ENCODE data around the gene ZNF768. TPM values are rescaled to one million over a fixed set of nuclear protein-coding genes. Genes with fewer than 3 reads are reported as not detected.
A peak's percentile ranks its signal among the peaks of the same experiment; 100 is the strongest.
"Not testable (repeated sequence)": the region's sequence is repeated elsewhere in the genome, so short reads cannot be mapped to it uniquely, and the experiment has no call there.

Gene ZNF768
- total RNA-seq, 1 donor from 2014 or later, result 25.8 TPM

- Histone ChIP-seq H3K9me3 (no peaks in the 10 kb centered on the region), H3K27ac (no peak overlapping the region), H3K4me3 (no peak overlapping the region), H3K36me3 (peaks cover 11% of the 10 kb centered on the region), H3K27me3 (no peaks in the 10 kb centered on the region), H3K4me1 (peaks cover 4% of the 10 kb centered on the region)
- intact Hi-C loops (cut with DNase I), result no loop called here
- ATAC-seq (peak; percentile 60), DNase-seq (no peak)
- no peak for TF ChIP-seq CTCF (IDR thresholded peaks at IDR 0.05)
Measured at GRCh38 chr16:30478766-30479478, 47.4 kb downstream of the ZNF768 start.

- not testable (repeated sequence) for H3K36me3 ChIP-seq, DNase-seq
Measured at GRCh38 chr16:30477773-30478172, 48.6 kb downstream of the ZNF768 start.

GRCh38 chr16:30476991-30477390, 49.4 kb downstream of the ZNF768 start:
- DNase-seq (no peak), ATAC-seq (no peak)
- Histone ChIP-seq H3K9me3 (no peaks in the 10 kb centered on the region), H3K27me3 (peaks cover 6% of the 10 kb centered on the region), H3K27ac (no peak overlapping the region), H3K4me1 (peaks cover 7% of the 10 kb centered on the region), H3K4me3 (no peak overlapping the region), H3K36me3 (no peaks in the 10 kb centered on the region)
- intact Hi-C loops (cut with DNase I), result no loop called here
- TF ChIP-seq CTCF (IDR thresholded peaks at IDR 0.05), result no peak

More at GRCh38 chr16:30477773-30478172, 48.6 kb downstream of the ZNF768 start:
- H3K27ac ChIP-seq; H3K27me3 ChIP-seq; intact Hi-C loops (cut with DNase I); H3K4me3 ChIP-seq; H3K9me3 ChIP-seq; H3K4me1 ChIP-seq; ATAC-seq: not testable (repeated sequence)

GRCh38 chr16:30474684-30475083, 51.7 kb downstream of the ZNF768 start:
- H3K27ac ChIP-seq, result no peak overlapping the region
- no peak for TF ChIP-seq CTCF (IDR thresholded peaks at IDR 0.05)
- H3K9me3 ChIP-seq, result no peaks in the 10 kb centered on the region
- H3K27me3 ChIP-seq, result peaks cover 9% of the 10 kb centered on the region
- no peak overlapping the region for H3K4me3 ChIP-seq
- peaks cover 7% of the 10 kb centered on the region for H3K4me1 ChIP-seq
- intact Hi-C loops (cut with DNase I), result no loop called here
- DNase-seq (no peak), ATAC-seq (no peak)
- no peaks in the 10 kb centered on the region for H3K36me3 ChIP-seq

GRCh38 chr16:30474074-30474452, 52.3 kb downstream of the ZNF768 start:
- no peak for TF ChIP-seq CTCF (IDR thresholded peaks at IDR 0.05)
- peak overlapping the region; percentile 45 for H3K4me3 ChIP-seq
- no peaks in the 10 kb centered on the region for H3K9me3 ChIP-seq
- H3K4me1 ChIP-seq, result peaks cover 7% of the 10 kb centered on the region
- H3K36me3 ChIP-seq, result no peaks in the 10 kb centered on the region
- intact Hi-C loops (cut with DNase I), result no loop called here
- no peak for DNase-seq
- peak overlapping the region; percentile 66 for H3K27ac ChIP-seq
- peaks cover 9% of the 10 kb centered on the region for H3K27me3 ChIP-seq
- no peak for ATAC-seq

Small RNA genes lying within 50 kb of the gene (microRNA-seq; reads per million reads assigned to microRNA genes)
- not detected for gene MIR4518 (ENCODE audit: borderline microRNAs expressed)

Other genes starting within 250 kb of the ZNF768 start
- 51.5 TPM for gene CD2BP2, start 171.3 kb downstream of the ZNF768 start, total RNA-seq
- gene TBC1D10B, start 156.1 kb downstream of the ZNF768 start, total RNA-seq, result 36.0 TPM
- not detected for gene MYL11, start 151.8 kb downstream of the ZNF768 start, total RNA-seq
- 8.6 TPM for gene SEPTIN1, start 144.0 kb downstream of the ZNF768 start, total RNA-seq
- gene ZNF48, start 131.1 kb downstream of the ZNF768 start, total RNA-seq, result 6.1 TPM
- 4.5 TPM for gene ZNF771, start 119.0 kb downstream of the ZNF768 start, total RNA-seq
- 17.9 TPM for gene DCTPP1, start 96.5 kb downstream of the ZNF768 start, total RNA-seq
- 54.9 TPM for gene SEPHS2, start 80.7 kb downstream of the ZNF768 start, total RNA-seq
- gene ITGAL, start 53.8 kb downstream of the ZNF768 start, total RNA-seq, result 62.8 TPM
- 11.5 TPM for gene ZNF747, start 8.3 kb upstream of the ZNF768 start, total RNA-seq
- 10.6 TPM for gene ZNF764, start 31.8 kb upstream of the ZNF768 start, total RNA-seq
- gene ZNF688, start 45.1 kb upstream of the ZNF768 start, total RNA-seq, result 13.1 TPM
- 16.3 TPM for gene ZNF785, start 59.1 kb upstream of the ZNF768 start, total RNA-seq
- 7.2 TPM for gene ZNF689, start 83.8 kb upstream of the ZNF768 start, total RNA-seq
- gene PRR14, start 124.4 kb upstream of the ZNF768 start, total RNA-seq, result 48.2 TPM
- 65.0 TPM for gene FBRS, start 131.9 kb upstream of the ZNF768 start, total RNA-seq
- 66.6 TPM for gene SRCAP, start 172.6 kb upstream of the ZNF768 start, total RNA-seq
- 26.0 TPM for gene PHKG2, start 221.9 kb upstream of the ZNF768 start, total RNA-seq
- 5.5 TPM for gene CFAP119, start 235.5 kb upstream of the ZNF768 start, total RNA-seq
- gene RNF40, start 235.8 kb upstream of the ZNF768 start, total RNA-seq, result 93.6 TPM